ENCODE data around the gene CCNY.

- no peak for TF ChIP-seq POLR2A (IDR thresholded peaks at IDR 0.05)
- no peak for TF ChIP-seq CTCF (IDR thresholded peaks at IDR 0.05)
Observed at GRCh38 chr10:35564341-35564968, 228.1 kb downstream of the CCNY start.

Data from prostate gland (tissue), 2 donors.